Fibroblast of the conjunctiva (primary cell): ENCODE data around the gene ASCC3.

Experiments used
- DNase-seq: peaks from one replicate; pipeline ENCODE4 v3.0.0-alpha.2; 2010; ENCODE audit warnings: low read depth

ASCC3 gene

DNA sequence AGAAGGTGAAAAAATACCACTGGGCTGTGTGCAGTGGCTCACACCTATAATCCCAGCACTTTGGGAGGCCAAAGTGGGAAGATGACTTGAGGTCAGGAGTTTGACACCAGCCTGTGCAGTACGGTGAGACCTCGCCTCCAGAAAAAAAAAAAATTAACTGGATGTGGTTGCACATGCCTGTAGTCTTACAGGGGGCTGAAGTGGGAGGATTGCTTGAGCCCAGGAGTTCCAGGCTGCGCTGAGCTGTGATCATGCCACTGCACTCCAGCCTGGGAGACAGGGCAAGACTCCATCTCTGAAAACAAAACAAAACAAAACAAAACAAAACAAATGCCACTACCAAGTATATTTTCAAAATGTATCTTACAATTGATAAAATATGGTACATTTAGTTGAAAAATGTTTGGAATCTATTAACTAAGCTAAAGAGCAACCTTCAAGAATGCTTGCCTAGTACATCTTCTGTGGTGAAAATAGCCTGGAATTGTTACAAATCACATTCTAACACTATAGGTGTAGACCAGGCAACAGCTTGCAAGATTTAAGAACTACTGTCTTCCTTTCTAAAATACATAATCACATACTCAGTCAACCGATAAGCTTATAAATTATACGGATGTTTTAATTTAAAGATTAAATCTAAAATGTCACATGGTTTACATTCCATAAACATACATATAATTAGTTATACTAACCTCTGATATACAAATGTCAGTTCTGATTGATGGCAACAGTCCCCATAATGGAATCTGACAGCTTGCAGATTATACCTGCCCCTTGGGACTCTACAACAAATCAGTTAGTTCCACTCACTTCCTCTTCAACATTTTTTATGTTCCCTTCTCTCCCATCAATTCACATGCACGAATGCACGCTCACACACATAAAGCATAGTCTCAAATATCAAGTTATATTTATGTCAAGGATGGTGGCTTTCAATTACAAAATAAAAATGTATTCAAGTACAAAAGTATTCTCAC, 150.8 kb downstream of the ASCC3 start:
- no peak for DNase-seq

DNA sequence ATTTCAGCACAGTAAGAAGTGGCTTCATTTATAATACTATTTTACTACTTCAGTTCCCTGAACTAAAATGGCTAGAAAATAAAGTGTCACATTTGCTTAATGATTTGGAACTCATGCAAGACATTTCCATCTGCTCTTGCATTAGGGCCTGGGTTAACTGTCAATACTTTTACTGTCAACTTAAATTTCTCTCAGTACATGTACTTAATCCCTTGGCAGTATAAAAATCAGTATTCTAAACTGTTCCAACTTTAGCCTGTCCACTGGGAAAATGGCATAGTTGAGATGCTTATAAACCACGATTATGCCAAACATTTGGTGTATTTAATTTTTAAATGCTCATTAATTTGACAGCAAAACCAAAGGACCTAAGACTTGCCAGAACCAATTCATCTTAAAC, 154.5 kb downstream of the ASCC3 start:
- DNase-seq: no peak

DNA sequence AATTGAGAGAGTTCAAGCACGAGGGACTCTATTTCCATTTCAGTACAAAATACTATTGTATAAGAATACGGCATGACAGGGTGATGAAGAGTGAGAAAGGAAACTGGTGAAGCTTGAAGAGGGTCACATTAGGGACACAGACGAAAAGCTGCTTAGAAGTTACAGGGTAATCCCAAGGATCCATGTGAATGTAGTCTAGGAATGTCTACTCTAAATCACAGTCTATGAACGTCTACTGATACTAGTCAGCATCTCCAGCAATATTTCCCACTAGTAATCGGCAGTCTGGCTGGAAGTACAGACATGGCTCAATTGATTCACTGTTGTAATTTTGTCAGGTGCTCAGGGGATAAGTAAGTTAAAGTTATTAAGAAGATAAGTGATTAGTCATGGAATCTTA, 156.4 kb downstream of the ASCC3 start:
- DNase-seq: no peak

DNA sequence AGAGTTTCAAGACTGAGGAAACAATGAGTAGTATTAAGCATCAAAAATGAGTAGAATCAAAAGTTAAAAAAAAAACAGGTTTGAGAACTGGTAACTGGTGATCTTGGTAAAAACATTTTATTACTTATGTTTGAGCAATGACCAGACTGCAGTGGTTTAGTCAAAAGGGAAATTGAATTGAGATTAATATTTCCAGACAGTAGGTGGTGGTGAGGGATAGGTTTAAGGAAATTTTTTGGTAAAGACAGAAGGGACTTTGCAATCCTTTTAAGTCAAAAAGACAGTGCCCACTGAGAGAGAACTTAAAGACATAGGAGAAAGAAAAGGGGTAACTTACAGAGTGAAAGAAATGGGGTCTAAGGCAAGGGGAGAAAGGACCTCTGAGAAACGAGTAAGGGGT, 156.9 kb downstream of the ASCC3 start:
- DNase-seq: no peak

DNA sequence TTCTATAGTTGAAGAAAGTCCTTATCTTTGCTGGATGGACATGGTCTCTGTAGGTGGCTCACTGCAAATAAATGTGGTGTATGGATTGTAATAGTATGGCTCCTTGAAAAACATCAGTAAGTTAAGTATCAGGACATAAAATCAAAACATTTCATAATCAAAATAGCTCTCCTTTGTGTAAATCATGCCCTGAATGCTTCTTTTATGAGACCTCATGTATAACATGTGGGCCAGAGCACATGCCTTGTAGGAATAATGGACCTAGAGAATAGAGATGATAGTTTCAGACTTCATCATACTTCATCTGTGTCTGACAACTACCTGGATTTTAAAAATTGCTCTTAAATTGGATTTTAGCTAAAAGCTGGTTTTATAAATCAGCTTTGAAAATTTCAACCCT, 159.9 kb downstream of the ASCC3 start:
- DNase-seq: no peak

DNA sequence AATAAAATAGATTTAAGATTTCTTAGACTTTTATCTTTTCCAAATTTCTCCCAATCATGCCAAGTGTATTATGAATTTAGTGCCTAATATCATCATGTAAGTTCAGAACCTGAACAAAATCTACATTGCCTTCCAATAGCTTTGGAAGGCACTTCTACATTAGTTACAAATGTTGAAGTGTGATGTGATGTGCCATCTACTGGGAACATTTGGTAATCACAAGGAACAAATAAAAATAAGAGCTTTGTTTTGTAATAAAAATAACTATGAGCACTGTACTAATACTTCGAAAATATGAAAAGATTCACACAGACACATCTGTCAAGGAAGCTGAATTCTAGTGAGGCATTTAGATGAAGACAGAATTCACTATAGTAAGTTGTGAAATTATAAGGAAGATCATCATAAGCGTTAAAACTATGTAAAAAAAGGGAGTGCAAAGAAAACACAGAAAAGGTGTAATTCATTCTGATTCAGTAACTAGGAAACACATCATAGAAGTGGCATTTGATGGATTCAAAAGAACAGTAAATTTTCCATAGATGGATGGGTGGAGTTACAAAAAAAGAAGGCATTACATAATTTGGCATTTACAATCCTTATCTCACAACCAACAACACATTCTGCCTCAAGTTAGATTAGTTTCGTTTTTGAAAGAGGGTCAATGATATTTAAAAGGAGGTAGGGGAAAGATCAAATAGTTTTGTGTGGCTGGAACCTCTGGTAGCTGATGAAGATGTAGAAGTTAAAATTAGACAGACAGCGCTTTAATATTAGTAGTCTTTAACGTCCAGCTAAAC, 161.0 kb downstream of the ASCC3 start:
- peak; percentile 32 for DNase-seq

DNA sequence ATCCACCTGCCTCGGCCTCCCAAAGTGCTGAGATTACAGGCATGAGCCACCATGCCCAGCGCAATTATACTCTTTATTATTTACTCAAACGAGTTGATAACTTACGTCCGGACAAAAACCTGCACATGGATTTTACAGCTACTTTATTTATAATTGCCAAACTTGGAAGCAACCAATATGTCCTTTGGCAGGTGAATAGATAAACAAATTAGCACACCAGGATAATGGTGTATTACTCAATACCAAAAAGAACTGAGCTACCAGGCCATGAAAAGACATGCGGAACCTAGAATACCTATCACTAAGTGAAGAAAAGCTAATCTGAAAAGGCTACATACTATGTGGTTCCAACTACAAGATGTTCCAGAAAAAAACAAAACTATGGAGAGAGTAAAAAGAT, 168.1 kb downstream of the ASCC3 start:
- DNase-seq: no peak

DNA sequence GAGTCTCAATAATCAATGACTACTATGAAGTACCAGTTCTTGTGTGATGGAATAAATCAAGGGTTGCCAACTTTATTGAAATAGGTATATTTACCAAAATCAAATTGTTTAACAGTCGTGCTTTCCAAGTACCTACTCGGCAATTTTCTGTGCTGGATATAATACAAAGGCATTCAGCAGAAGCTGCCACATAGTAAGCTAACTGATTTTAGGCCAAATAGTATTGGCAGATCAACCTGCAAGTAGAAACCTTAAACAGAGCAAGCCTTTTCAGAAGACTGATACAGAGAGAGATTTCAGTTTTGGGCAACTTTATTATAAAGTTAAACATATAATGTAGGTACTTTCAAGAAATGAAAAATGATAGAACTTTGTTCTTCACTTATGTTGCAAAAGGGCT, 174.6 kb downstream of the ASCC3 start:
- DNase-seq: no peak

DNA sequence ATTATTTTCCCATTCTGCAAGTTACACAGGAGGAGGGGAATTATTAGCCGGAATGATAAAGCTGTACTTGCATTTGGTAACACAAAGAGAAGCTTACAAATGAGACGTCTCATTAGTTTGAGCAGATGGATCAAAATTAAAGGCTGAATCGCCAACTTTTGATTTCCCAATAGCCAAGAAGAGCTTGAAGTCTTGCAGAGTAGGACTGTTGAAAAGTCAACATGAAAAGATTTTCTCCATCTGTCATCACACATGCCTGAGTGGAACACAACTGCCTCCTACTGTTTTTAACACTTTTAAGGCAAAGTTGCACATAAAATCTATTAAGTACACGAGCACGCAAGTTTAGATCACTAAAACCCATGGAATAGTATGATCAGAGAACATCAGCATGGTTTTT, 176.2 kb downstream of the ASCC3 start:
- no peak for DNase-seq

DNA sequence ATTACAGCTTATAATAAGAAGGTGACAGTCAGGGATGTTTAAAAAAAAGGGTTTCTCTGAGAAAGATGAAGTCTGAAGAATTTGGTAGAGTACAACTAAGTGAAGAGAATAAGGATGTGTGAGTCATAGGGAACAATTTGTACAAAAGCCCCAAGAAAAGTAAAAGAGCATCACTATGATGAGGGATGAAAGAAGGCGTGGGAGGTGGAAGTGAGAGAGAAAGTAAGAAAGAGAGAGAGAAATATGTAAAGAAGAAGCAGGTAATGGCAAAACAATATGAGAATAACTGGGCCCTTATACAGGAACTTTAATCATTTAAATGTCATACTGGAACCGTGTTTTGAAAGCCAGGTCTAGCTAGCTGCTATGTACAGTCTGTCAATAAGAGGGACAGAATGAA, 179.4 kb downstream of the ASCC3 start:
- no peak for DNase-seq

DNA sequence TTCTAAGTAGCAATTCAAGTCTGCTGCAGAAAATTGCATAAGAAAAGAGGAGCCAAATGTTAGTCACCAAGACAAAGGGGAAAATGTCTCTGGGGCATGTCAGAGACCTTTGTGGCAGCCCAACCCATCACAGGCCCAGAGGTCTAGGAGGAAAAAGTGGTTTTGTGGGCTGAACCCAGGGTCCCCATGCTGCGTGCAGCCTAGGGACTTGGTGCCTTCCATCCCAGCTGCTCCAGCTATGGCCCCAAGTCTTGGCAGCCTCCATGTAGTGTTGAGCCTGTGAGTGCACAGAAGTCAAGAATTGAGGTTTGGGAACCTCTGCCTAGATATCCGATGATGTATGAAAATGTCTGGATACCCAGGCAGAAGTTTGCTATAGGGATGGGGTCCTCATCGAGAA, 181.1 kb downstream of the ASCC3 start:
- no peak for DNase-seq

DNA sequence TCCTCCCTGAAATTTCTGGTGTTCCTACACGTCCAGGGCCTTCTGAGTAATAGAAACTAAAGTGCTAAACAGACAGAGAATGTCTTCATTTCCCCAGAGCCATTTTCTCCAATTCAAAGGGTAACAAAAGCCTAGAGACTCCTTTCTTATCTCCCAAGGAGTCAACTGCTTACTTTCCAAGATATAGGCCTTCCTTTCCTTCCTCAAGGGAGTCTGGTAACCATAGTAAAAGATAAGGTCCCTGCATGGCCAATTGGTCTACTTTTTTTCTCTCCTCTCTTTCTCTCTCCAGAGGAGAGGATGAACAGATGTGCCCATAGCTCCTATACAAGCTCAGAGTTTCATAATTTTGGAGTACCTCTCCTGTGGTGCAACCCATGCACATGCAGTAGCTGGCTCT, 185.7 kb downstream of the ASCC3 start:
- DNase-seq: no peak

DNA sequence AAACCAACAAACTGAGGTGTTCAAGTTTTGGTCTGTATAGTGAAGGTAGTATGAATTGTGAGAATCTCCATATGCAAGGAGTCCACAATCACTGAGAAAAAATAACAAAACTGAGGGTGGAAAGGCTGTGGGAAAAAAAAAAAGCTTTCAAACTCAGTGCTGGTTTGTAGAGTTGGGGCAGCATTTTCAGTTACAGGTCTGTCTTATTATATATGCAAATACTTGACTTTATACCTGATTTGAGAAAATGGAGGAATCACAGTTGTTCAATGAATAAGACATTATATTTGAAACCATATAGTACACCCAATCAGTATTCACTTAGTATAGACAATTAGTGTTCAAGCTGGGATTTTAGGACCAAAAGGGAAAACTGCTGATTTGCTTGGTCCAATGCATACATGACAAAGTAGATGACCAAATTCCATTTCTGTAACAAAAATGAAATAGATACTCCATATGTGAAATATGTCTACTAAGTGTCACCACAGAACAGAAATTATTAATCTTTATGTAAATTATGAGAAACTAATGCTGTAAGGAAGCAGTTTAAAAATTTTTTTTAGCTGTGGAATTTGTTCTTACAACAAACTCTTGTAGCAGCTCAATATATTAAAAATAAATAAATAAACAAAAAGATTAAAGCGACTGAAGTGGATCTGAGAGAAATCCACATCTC, 187.7 kb downstream of the ASCC3 start:
- DNase-seq: no peak

DNA sequence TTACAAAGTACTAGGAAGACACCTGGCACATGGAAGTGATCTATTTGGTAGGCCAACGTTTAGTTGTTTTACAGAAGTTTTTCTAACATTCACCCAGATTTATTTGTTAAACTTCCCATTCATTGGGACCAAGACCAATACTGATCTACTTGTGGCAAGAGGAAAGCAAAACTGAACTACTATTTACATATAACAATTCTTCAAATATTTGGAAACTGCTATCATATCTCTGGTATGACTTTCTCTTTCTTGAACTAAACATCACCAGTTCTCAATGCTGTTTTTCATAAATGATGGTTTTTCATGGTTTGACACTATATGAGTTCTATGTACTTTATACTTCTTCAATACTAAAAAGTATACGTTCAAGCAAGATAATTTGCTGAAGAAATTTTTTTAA, 189.2 kb downstream of the ASCC3 start:
- DNase-seq: no peak

DNA sequence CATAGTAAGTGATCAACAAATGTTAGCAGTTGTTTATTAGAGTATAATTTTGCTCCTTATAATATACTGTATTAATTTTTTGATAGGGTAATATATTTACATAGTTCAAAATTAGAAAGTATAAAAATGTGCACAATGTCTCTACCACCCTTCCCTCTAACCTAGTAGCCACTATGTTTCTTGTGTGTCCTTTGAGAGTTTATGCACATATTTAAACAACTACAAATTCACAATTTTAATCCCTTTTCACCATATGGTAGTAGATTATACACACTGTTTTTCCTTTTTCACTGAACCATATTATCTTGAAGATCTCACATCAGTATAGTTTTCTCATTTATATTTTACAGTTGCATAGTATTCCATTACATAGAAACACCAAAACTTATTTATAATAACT, 194.9 kb downstream of the ASCC3 start:
- no peak for DNase-seq

DNA sequence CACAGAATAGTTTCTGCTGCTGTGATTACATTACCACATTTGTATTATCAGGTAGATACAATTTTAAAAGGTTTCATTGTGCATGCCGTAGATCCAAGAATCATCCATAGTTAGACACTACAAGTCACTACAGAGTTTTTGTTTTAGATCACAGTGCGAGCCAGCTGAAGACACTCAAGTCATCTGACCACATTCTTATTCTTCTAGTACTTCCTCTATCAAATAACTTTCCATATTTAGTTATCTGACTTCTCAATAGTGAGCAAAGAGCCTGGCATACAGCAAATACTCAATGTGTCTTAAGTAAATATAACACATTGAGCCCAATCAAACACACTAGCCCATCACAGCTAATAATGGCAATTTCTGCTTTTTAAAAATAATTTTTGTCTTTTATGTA, 195.4 kb downstream of the ASCC3 start:
- DNase-seq: no peak

DNA sequence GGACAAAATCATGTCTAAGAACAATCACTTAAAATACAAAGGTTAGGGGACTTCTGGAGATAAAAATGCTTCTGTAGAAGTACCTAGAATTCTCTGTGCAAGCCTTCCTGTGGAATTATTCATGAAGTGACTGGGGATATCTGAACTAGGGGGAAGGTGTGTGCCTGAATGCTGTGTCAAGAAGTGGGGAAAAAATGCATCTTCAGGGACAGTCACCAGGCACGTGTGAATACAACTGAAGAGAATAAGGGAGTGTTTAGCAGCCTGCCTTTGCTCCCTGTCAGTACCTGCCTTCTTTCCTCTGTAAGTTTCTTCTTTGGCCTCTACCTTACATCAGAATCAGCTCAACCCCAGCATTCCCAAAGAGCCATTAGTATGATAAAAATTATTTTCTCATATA, 201.0 kb downstream of the ASCC3 start:
- no peak for DNase-seq

DNA sequence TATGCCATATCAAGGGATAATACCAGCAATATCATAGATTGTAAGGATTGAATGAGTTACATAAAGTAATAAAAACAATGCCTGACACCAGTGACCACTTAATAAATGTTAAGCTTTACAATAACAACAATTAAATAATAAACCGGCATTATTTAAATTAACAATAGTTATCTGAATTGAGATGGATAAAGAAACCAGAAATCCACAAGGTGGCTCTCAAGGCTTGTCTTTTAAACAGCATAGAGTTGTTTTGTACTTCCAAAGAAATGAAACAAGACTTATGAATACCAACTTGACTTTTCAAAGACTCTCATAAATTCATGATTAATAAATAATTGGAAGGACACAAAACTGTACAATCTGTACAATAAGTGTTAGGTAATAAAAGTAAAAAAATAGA, 203.1 kb downstream of the ASCC3 start:
- no peak for DNase-seq

DNA sequence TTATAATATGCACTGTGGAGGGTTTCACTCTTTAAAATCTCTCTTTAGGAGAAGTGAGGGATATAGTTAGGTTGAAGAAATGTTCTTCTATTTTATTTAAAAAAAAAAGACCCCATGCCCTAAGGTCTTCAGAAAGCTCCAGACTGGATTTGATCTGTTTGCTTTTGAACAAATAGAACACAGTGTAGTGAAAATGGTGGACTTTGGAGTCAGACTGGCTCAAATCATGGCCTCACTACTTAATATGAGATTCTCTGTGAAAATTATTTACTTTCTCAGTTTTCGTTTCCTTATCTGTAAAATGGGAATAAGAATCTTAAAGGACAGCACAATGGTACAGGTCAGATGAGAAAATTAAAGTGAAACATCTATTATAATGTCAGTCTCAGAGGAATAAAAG, 203.9 kb downstream of the ASCC3 start:
- DNase-seq: no peak

DNA sequence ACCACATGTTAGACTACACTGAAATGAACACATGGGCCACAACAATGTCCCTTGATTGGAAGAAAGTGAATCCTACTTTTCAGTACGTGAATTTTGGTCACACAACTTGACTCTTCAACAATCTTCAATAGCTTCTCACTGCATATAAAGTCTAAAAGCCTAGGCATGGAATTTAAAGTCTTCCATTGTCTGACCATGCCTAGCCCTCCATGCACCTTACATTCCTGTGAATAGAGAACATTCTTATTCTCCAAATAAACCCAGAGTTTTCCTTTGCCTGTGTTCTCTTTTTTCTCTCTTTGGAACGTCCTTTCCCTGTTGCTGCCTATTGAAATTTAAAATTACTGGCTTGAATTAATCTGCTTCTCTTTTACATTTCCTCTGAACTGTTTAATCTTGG, 207.5 kb downstream of the ASCC3 start:
- no peak for DNase-seq

DNA sequence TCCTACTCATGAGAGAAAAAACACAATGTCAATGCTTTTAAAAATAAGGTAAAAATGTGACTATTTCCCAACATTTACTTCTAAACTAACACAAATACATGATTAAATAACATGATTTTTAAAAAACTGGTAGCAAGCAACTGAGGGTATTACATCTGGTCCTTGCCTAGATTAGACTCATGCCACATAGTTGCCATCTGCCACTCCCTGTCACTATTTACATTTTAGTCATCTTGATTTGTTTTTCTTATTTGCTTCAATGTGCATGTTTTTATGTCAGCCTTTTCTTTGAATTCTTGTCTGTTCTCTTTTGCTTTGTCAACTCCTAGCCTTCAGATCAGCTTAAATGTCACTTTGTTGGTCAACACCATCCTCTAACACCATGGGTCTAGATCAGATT, 209.4 kb downstream of the ASCC3 start:
- no peak for DNase-seq

DNA sequence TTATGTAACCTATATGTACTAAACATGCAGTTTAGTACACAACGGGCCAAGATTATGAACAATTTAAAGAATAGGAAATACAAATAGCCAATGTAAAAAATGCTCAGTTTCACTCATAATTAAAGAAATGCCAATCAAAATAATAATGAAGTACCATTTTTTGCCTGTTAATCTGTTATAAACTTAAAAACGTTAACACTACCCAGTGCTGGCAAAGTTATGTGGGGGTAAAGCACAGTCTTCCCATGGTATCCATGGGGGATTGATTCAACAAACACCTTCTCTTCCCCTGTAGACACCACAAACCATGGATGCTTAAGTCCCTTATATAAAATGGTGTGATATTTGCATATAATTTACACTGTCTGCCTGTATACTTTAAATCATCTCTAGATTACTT, 211.1 kb downstream of the ASCC3 start:
- DNase-seq: no peak

DNA sequence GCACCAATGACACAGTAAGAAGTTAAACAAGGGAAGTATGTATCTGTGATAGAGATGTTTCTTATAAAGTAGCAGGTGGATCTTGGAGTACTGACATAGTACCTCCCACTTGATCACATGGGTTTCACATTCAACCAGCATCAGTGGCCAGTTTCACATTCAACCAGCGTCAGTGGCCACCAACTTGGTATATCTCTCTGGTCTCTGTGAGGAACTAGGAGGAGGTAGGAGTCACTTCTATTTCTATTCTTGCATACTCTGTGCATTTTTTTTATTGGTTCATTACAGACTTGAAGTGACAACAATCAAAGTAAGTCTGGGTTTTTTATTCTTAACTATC, 216.1 kb downstream of the ASCC3 start:
- no peak for DNase-seq
